CD8-positive, alpha-beta memory T cell (primary cell): Measurements from ENCODE around the gene BRD4. TPM values are rescaled to one million over a fixed set of nuclear protein-coding genes. Genes with fewer than 3 reads are reported as not detected.

Source experiments
- CTCF ChIA-PET: fragments of 350-600 bp; sonication (Branson Sonifier 250); formaldehyde crosslinking; loops from one replicate; lab custom pipeline; 2021; ENCODE audit warnings: antibody characterized with exemption; lab: Charles Lee
- POLR2A ChIA-PET: fragments of 350-600 bp; sonication (Branson Sonifier 250); formaldehyde crosslinking; loops from one replicate; lab custom pipeline; 2021; ENCODE audit warnings: antibody characterized with exemption; lab: Charles Lee
- DNase-seq, 5 donors: peaks; one replicate each; pipeline versions ENCODE4 v3.0.0 to v3.0.0-alpha.2; 2020 to 2022; ENCODE audit warnings: mixed read lengths in 1 of 5
- H3K27ac ChIP-seq: one replicate; pipeline ENCODE4 v1.7.0; 2013; ENCODE audit warnings: low read depth, mild to moderate bottlenecking, low read length, moderate library complexity
- H3K27me3 ChIP-seq: 2 replicates; pipeline ENCODE4 v1.7.0; 2013; ENCODE audit warnings: low read length, mild to moderate bottlenecking; ENCODE audit not compliant: insufficient read depth, poor library complexity, severe bottlenecking
- H3K36me3 ChIP-seq: 2 replicates; pipeline ENCODE4 v1.7.0; 2013; ENCODE audit warnings: mild to moderate bottlenecking, low read length, moderate library complexity; ENCODE audit not compliant: insufficient read depth
- H3K4me1 ChIP-seq: 2 replicates; pipeline ENCODE4 v1.7.0; 2013; ENCODE audit warnings: mild to moderate bottlenecking, low read length, moderate library complexity; ENCODE audit not compliant: insufficient read depth
- H3K4me3 ChIP-seq: 2 replicates; pipeline ENCODE4 v1.7.0; 2013; ENCODE audit warnings: mild to moderate bottlenecking, low read length
- H3K9me3 ChIP-seq: 2 replicates; pipeline ENCODE4 v1.7.0; 2013; ENCODE audit warnings: mild to moderate bottlenecking, low read length
- H3K27ac Mint-ChIP-seq, 8 donors: one replicate each; pipeline ENCODE4 v1.8.0; 2020 to 2021; ENCODE audit warnings: mixed read lengths in 8 of 8, mild to moderate bottlenecking in 6 of 8, inconsistent platforms in 3 of 8, moderate library complexity in 3 of 8
- H3K27me3 Mint-ChIP-seq, 2 donors: one replicate each; pipeline ENCODE4 v1.8.0; 2020 to 2021; ENCODE audit warnings: mixed read lengths in 2 of 2, mild to moderate bottlenecking in 1 of 2, moderate library complexity in 1 of 2
- H3K36me3 Mint-ChIP-seq, 3 donors: one replicate each; pipeline ENCODE4 v1.8.0; 2020 to 2021; ENCODE audit warnings: mixed read lengths in 3 of 3, inconsistent platforms in 1 of 3, mild to moderate bottlenecking in 1 of 3
- H3K4me1 Mint-ChIP-seq, 3 donors: one replicate each; pipeline ENCODE4 v1.8.0; 2020 to 2021; ENCODE audit warnings: mixed read lengths in 3 of 3, inconsistent platforms in 1 of 3, mild to moderate bottlenecking in 1 of 3
- H3K4me3 Mint-ChIP-seq, 7 donors: one replicate each; pipeline ENCODE4 v1.8.0; 2020 to 2021; ENCODE audit warnings: mixed read lengths in 7 of 7, mild to moderate bottlenecking in 6 of 7, moderate library complexity in 4 of 7, inconsistent platforms in 2 of 7
- H3K9me3 Mint-ChIP-seq, 5 donors: one replicate each; pipeline ENCODE4 v1.8.0; 2020 to 2022; ENCODE audit warnings: mixed read lengths in 5 of 5, mild to moderate bottlenecking in 3 of 5, moderate library complexity in 2 of 5, inconsistent platforms in 1 of 5
- polyA plus RNA-seq: library from polyadenylated mRNA; unstranded; fragments of 300-500 nt; fragmentation: Illumina TruSeq; gene quantifications from one replicate; pipeline ENCODE4 v1.2.3, GENCODE V29; 2021
- total RNA-seq, 2 experiments: library from RNA; stranded (reverse); gene quantifications; one replicate each; pipeline ENCODE4 v1.2.3, GENCODE V29; 2021

Gene BRD4
- total and polyA plus RNA-seq, 3 experiments from 2014 or later: 35.3 to 109 (median 101) TPM

DNA sequence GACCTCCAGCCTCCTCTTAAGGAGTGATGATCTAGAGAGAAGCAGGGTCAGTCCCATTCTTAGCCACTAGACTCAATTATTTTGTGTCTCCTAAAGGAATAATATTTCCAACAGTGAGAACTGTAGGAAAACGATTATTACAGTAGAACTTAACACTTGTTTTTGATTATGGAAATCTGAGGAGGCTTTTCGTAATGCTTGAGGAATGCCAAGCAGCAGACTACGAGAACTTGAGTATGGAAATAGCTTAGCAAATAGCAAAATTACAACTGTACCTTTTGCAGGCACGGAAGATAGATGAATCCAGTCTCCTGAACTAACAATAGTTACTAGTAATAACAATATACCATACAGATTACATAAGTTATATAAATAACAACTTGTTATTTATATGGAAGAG, 12.2 kb downstream of the BRD4 start:
- Mint-ChIP-seq H3K27ac (peak overlapping the region in 7 of 8 donors; percentile 8 to 84 (median 38)), H3K36me3 (peaks cover 0 to 17% (median 7%) of the 10 kb centered on the region in 3 donors), H3K9me3 (no peaks in the 10 kb centered on the region), H3K27me3 (no peaks in the 10 kb centered on the region), H3K4me3 (peak overlapping the region in 5 of 7 donors; percentile 38 to 62 (median 52)), H3K4me1 (peaks cover 83 to 93% (median 91%) of the 10 kb centered on the region in 3 donors)
- Histone ChIP-seq H3K9me3 (no peaks in the 10 kb centered on the region), H3K4me3 (no peak overlapping the region), H3K4me1 (peaks cover 89% of the 10 kb centered on the region), H3K27me3 (no peaks in the 10 kb centered on the region), H3K27ac (no peak overlapping the region), H3K36me3 (no peaks in the 10 kb centered on the region)
- POLR2A ChIA-PET: no interaction called here
- CTCF ChIA-PET: no interaction called here
- DNase-seq: no peak

DNA sequence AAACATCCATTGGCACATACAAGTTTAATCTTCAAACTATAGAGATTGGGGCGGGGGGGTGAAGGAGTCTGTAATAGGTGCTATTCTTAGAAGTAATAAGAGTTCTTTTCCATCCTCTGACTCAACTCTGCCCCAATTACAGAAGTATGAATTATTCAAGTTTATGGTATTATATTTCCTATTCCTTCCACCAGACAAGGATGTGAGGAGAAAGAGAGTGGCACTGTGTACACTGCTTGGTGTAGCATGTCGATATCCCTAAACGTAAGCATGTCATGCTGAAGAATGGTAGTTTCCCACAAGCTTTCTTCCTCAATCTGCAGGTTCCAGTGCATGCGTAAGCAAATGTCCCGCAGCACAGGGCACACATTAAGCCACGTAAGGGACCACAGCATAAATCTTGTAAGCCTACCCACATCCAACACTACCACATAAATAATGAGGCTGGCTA, 14.1 kb downstream of the BRD4 start:
- POLR2A ChIA-PET: no interaction called here
- no peaks in the 10 kb centered on the region for H3K36me3 ChIP-seq
- H3K27me3 ChIP-seq: no peaks in the 10 kb centered on the region
- H3K4me3 Mint-ChIP-seq: peak overlapping the region; percentile 3 to 68 (median 47)
- no peaks in the 10 kb centered on the region for H3K9me3 Mint-ChIP-seq
- no peak overlapping the region for H3K4me3 ChIP-seq
- H3K27ac ChIP-seq: no peak overlapping the region
- H3K36me3 Mint-ChIP-seq: peaks cover 0 to 20% (median 5%) of the 10 kb centered on the region in 3 donors
- H3K27me3 Mint-ChIP-seq: no peaks in the 10 kb centered on the region
- peaks cover 81 to 91% (median 89%) of the 10 kb centered on the region in 3 donors for H3K4me1 Mint-ChIP-seq
- CTCF ChIA-PET: no interaction called here
- DNase-seq: peak in 1 of 5 donors; percentile 48
- peaks cover 86% of the 10 kb centered on the region for H3K4me1 ChIP-seq
- H3K9me3 ChIP-seq: no peaks in the 10 kb centered on the region
- H3K27ac Mint-ChIP-seq: peak overlapping the region; percentile 37 to 93 (median 66)

DNA sequence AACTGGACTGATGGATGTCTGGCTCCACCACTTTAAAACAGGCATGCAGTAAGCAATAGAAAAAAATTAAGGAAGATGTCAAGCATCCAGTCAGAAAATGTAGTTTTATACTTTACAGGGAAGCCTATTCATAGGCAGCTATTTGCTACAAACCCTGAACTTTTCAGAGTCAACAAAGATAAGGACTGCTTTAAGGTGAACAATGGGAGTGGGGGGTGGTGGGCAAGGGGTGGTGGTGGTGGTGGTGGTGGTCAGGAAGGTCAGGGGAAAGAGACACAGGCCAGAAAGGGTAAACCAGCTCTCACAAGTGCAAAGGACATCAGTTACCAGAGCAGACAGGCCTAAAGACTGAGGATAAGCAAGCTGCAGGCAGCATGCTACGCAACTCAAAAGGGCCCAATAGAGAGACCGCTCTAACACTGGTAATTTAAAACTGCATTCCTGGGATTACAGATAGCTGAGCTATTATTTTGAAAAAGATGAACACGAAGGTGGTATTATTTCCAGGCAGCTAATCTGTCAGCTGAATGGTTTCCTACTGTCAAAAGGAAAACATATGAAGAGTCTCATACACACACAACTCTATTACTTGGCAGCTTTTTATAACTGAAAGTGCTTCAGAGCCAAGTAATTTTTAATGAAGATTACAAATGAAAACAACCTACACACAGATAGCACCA, 14.8 kb downstream of the BRD4 start:
- POLR2A ChIA-PET: no interaction called here
- Mint-ChIP-seq H3K27ac (peak overlapping the region; percentile 37 to 90 (median 68)), H3K36me3 (peaks cover 0 to 22% (median 5%) of the 10 kb centered on the region in 3 donors), H3K4me1 (peaks cover 82 to 90% (median 84%) of the 10 kb centered on the region in 3 donors), H3K27me3 (no peaks in the 10 kb centered on the region), H3K4me3 (peak overlapping the region in 6 of 7 donors; percentile 47 to 75 (median 64)), H3K9me3 (no peaks in the 10 kb centered on the region)
- Histone ChIP-seq H3K27ac (no peak overlapping the region), H3K4me3 (no peak overlapping the region), H3K36me3 (no peaks in the 10 kb centered on the region), H3K9me3 (no peaks in the 10 kb centered on the region), H3K4me1 (peaks cover 86% of the 10 kb centered on the region), H3K27me3 (no peaks in the 10 kb centered on the region)
- CTCF ChIA-PET: no interaction called here
- DNase-seq: no peak

DNA sequence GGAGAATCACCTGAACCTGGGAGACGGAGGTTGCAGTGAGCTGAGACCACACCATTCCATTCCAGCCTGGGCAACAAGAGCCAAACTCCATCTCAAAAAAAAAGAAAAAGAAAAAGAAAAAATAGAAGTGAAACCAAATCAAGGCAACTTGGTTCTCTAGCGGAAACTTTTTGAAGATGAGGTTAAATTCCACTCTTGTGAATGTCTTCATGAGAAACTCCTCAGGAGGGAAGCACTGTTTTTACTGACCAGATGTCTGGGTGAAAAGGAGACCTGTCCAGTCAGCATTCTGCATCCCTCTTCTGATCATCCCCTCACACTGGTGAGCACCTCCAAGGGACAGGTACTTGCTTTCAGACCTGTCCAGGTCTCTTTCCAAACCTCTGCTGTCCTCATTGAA, 15.8 kb downstream of the BRD4 start:
- H3K27ac Mint-ChIP-seq: peak overlapping the region in 7 of 8 donors; percentile 10 to 90 (median 64)
- peaks cover 81 to 92% (median 84%) of the 10 kb centered on the region in 3 donors for H3K4me1 Mint-ChIP-seq
- H3K9me3 Mint-ChIP-seq: no peaks in the 10 kb centered on the region
- no peak overlapping the region for H3K27ac ChIP-seq
- H3K27me3 ChIP-seq: no peaks in the 10 kb centered on the region
- H3K4me1 ChIP-seq: peaks cover 86% of the 10 kb centered on the region
- H3K36me3 Mint-ChIP-seq: peaks cover 0 to 23% (median 3%) of the 10 kb centered on the region in 3 donors
- no peaks in the 10 kb centered on the region for H3K27me3 Mint-ChIP-seq
- ChIA-PET POLR2A (no interaction called here), CTCF (no interaction called here)
- no peaks in the 10 kb centered on the region for H3K36me3 ChIP-seq
- DNase-seq: peak in 1 of 5 donors; percentile 26
- no peak overlapping the region for H3K4me3 ChIP-seq
- no peaks in the 10 kb centered on the region for H3K9me3 ChIP-seq
- H3K4me3 Mint-ChIP-seq: peak overlapping the region; percentile 47 to 75 (median 60)

DNA sequence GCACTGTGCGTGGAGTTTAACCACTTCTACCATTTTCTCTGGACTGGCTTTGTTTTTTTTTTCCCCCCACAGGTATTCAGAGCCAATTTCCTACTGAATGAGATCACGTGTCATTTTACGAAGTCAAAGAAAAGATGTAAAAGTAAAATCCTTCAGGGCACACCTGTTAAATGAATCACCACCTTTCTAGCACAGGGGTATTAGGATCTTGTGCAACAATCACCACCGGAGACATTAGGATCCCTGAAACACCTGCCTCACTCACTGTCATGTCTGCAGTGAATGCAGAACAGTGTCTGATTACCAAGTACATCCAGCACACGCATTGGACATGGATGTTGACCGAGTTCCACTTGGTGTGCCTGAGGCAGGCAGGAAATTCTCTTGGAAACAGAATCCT, 17.2 kb downstream of the BRD4 start:
- no peak overlapping the region for H3K4me3 ChIP-seq
- POLR2A ChIA-PET: no interaction called here
- no peaks in the 10 kb centered on the region for H3K27me3 ChIP-seq
- Mint-ChIP-seq H3K27ac (peak overlapping the region in 4 of 8 donors; percentile 26 to 47 (median 30)), H3K4me1 (peaks cover 71 to 90% (median 82%) of the 10 kb centered on the region in 3 donors), H3K27me3 (no peaks in the 10 kb centered on the region), H3K4me3 (peak overlapping the region in 5 of 7 donors; percentile 3 to 58 (median 41)), H3K36me3 (peaks cover 0 to 23% (median 3%) of the 10 kb centered on the region in 3 donors), H3K9me3 (no peaks in the 10 kb centered on the region)
- CTCF ChIA-PET: no interaction called here
- H3K9me3 ChIP-seq: no peaks in the 10 kb centered on the region
- no peak overlapping the region for H3K27ac ChIP-seq
- H3K36me3 ChIP-seq: no peaks in the 10 kb centered on the region
- peaks cover 80% of the 10 kb centered on the region for H3K4me1 ChIP-seq
- DNase-seq: no peak

DNA sequence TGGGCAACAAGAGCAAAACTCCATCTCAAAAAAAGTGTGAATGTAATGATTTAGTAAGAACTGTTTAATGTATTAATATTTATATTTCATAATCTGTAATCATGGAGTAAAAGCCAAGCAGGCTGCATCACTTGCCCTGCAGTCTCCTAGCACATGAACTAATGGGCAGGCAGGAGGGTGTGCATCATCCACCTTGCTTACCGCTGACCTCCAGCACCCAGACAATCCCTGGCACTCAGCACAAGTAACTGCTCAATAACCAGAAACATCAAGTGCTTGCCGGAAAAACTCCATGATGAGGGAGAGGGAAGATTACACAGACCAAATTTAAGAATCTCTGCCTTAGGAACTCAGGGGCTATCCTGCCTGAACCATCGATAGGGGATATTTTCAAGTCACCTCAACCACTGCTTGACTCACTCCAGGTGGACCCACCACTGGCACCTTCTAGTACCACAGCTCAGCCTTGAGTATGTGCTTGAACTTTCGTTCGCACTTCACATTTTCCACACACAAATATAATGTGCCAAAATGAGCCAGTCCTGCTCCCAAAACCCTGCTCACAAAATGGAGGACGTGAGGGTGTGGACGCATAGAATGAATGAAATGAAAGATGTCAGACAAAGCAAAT, 18.6 kb downstream of the BRD4 start:
- no peak overlapping the region for H3K27ac ChIP-seq
- no peaks in the 10 kb centered on the region for H3K27me3 ChIP-seq
- Mint-ChIP-seq H3K9me3 (no peaks in the 10 kb centered on the region), H3K27me3 (no peaks in the 10 kb centered on the region), H3K4me1 (peaks cover 69 to 90% (median 79%) of the 10 kb centered on the region in 3 donors), H3K4me3 (peak overlapping the region in 5 of 7 donors; percentile 7 to 58 (median 22)), H3K27ac (peak overlapping the region in 6 of 8 donors; percentile 1 to 73 (median 34)), H3K36me3 (peaks cover 0 to 22% (median 3%) of the 10 kb centered on the region in 3 donors)
- no peaks in the 10 kb centered on the region for H3K9me3 ChIP-seq
- no peaks in the 10 kb centered on the region for H3K36me3 ChIP-seq
- no peak overlapping the region for H3K4me3 ChIP-seq
- POLR2A ChIA-PET: no interaction called here
- CTCF ChIA-PET: interaction anchor here (0.7 kb wide), 1 partner anchor 1474 kb away, joined by 5 read pairs; no protein-coding TSS in a partner anchor
- no peak for DNase-seq
- H3K4me1 ChIP-seq: peaks cover 74% of the 10 kb centered on the region

DNA sequence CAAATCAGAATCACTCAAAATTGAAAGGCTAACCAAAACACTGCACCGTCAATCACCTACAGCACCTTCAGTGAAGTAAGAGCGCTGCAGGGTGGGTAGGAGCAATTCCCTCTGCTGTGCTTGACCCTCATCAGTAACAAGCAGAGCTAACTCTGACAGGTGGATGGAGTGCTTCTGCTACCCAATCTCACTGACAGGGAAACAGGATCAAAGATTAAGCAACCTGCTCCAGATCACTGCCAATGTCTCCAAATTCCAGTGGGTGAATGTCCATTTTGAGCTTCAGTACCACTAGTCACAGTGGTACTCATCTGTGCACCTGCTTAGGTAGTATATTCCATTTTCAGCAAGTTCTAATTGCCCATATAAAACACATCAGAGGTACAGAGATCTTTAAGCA, 25.2 kb downstream of the BRD4 start:
- H3K9me3 ChIP-seq: no peaks in the 10 kb centered on the region
- no peaks in the 10 kb centered on the region for H3K9me3 Mint-ChIP-seq
- no peak for DNase-seq
- peaks cover 0 to 1% of the 10 kb centered on the region in 2 donors for H3K27me3 Mint-ChIP-seq
- H3K36me3 ChIP-seq: no peaks in the 10 kb centered on the region
- peak overlapping the region in 2 of 8 donors; percentile 17 to 48 for H3K27ac Mint-ChIP-seq
- peaks cover 71% of the 10 kb centered on the region for H3K4me1 ChIP-seq
- H3K4me3 ChIP-seq: no peak overlapping the region
- peak overlapping the region in 5 of 7 donors; percentile 2 to 44 (median 30) for H3K4me3 Mint-ChIP-seq
- no peaks in the 10 kb centered on the region for H3K27me3 ChIP-seq
- no peak overlapping the region for H3K27ac ChIP-seq
- ChIA-PET POLR2A (no interaction called here), CTCF (no interaction called here)
- peaks cover 0 to 7% (median 0%) of the 10 kb centered on the region in 3 donors for H3K36me3 Mint-ChIP-seq
- H3K4me1 Mint-ChIP-seq: peaks cover 67 to 89% (median 87%) of the 10 kb centered on the region in 3 donors
